ENCODE results near the gene SLC39A1.
"Not testable (repeated sequence)": the region's sequence is repeated elsewhere in the genome, so short reads cannot be mapped to it uniquely, and the experiment has no call there.

Gene SLC39A1

DNA sequence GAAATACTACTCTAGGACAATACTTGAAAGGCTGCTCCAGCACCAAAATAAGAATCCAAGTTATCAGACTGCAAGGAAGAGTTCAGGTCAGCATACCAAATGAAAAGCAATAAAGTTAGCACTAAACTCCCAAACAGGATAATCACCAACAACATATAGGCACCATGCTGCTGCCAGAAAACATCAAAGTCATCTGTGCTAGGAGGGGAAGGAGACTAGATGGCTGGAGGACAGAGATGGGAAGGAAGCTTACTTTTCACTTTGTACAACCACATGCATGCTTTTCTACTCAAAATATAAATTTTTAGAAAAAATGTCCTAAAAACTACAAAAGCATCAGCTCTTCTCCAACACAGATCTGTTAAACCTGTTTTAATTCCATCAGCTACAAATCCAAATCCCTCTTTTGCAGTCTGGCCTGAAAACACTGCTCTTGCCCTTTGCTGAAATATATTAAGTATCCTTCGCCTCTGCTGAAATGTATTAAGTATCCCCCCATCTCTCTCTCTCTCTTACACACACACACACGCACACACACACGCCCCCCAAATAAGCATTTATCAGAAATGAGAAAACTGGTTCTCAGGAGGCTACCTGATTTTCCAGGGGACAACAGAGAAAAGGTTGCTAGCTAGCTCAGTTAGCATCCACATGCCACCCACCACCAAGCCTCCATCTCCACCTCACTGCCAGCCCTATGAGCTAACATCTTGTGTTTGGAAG, 42.1 kb downstream of the SLC39A1 start:
- peak; percentile 25 for DNase-seq
- in situ Hi-C loops (cut with MboI; ENCODE audit: low pct_unique_long_range_greater_than_20kb, low sequenced_read_pairs), result no loop called here

- peak; percentile 90 for DNase-seq
- in situ Hi-C loops (cut with MboI; ENCODE audit: low pct_unique_long_range_greater_than_20kb, low sequenced_read_pairs), result no loop called here
Measured at GRCh38 chr1:153919876-153920852, 43.2 kb downstream of the SLC39A1 start.

- in situ Hi-C loops (cut with MboI; ENCODE audit: low pct_unique_long_range_greater_than_20kb, low sequenced_read_pairs), result no loop called here
- DNase-seq, result no peak
Measured at GRCh38 chr1:153916297-153916696, 47.0 kb downstream of the SLC39A1 start.

DNA sequence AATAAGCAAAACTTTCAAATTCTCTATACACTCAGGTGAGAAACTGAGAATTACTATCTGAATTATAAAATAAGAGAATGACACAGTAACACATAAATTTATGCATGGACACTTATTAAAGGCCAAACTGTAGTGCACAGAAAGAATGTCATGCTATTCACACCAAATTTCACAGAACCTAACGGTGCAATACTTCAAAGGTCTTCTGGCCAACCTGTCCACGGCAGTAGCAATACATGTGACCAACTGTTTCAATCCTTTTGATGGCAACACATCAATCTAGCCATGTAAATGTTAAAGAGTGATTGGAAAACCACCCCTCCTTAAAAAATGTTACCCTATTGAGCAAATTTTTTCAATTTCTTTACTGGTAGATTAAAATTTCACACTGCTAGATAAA, 51.0 kb downstream of the SLC39A1 start:
- in situ Hi-C loops (cut with MboI; ENCODE audit: low pct_unique_long_range_greater_than_20kb, low sequenced_read_pairs), result no loop called here
- no peak for DNase-seq

DNA sequence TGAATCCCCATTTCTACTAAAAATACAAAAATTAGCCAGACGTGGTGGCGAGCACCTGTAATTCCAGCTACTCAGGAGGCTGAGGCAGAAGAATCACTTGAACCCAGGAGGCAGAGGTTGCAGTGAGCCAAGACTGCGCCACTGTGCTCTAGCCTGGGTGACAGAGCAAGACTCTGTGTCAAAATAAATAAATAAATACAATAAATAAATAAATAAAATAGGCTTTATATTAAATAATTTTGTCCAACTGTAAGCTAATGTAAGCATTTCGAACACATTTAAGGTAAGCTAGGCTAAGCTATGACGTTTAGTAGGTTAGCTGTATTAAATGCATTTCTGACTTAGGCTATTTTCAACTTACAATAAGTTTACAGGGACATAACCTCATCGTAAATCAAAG, 52.8 kb downstream of the SLC39A1 start:
- in situ Hi-C loops (cut with MboI; ENCODE audit: low pct_unique_long_range_greater_than_20kb, low sequenced_read_pairs), result not testable (repeated sequence)

More for the DNA sequence above, 52.8 kb downstream of the SLC39A1 start:
- DNase-seq, result not testable (repeated sequence)
